ENCODE measurements around the gene DLL3.

DNA sequence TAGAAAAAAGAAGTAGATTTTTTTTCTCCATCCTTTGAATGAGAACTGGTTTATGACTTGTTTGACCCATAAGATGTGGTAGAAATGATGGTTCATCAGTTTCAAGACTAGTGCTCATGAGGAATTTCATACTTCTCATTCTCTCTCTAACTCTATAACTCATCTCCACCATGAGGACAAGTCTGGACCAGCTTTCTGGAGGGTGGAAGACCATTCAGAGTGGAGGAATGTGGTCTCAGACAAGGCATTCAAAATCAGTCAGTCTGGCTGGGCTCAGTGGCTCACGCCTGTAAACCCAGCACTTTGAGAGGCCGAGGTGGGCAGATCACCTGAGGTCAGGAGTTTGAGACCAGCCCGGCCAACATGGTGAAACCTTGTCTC is 44.7 kb downstream of the DLL3 start:
- TF ChIP-seq, protein P1, sequence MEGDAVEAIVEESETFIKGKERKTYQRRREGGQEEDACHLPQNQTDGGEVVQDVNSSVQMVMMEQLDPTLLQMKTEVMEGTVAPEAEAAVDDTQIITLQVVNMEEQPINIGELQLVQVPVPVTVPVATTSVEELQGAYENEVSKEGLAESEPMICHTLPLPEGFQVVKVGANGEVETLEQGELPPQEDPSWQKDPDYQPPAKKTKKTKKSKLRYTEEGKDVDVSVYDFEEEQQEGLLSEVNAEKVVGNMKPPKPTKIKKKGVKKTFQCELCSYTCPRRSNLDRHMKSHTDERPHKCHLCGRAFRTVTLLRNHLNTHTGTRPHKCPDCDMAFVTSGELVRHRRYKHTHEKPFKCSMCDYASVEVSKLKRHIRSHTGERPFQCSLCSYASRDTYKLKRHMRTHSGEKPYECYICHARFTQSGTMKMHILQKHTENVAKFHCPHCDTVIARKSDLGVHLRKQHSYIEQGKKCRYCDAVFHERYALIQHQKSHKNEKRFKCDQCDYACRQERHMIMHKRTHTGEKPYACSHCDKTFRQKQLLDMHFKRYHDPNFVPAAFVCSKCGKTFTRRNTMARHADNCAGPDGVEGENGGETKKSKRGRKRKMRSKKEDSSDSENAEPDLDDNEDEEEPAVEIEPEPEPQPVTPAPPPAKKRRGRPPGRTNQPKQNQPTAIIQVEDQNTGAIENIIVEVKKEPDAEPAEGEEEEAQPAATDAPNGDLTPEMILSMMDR (IDR thresholded peaks at IDR 0.05), result no peak
- TF ChIP-seq POLR2A (IDR thresholded peaks at IDR 0.05; ENCODE audit: low read length), result no peak
- TF ChIP-seq RAD21 (conservative IDR thresholded peaks at IDR 0.05 in 1 of 2, IDR thresholded peaks at IDR 0.05 in 1 of 2), result no peak
- TF ChIP-seq KDM1A (IDR thresholded peaks at IDR 0.05; ENCODE audit: low read depth), result no peak
- no peak for TF ChIP-seq NR3C1 (IDR thresholded peaks at IDR 0.05)
- TF ChIP-seq, protein P2, sequence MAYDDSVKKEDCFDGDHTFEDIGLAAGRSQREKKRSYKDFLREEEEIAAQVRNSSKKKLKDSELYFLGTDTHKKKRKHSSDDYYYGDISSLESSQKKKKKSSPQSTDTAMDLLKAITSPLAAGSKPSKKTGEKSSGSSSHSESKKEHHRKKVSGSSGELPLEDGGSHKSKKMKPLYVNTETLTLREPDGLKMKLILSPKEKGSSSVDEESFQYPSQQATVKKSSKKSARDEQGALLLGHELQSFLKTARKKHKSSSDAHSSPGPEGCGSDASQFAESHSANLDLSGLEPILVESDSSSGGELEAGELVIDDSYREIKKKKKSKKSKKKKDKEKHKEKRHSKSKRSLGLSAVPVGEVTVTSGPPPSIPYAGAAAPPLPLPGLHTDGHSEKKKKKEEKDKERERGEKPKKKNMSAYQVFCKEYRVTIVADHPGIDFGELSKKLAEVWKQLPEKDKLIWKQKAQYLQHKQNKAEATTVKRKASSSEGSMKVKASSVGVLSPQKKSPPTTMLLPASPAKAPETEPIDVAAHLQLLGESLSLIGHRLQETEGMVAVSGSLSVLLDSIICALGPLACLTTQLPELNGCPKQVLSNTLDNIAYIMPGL (CRISPR knock-in tag; IDR thresholded peaks at IDR 0.05; ENCODE audit: borderline replicate concordance), result no peak
